HEK293 (cell line): ENCODE measurements around the gene RMP24.
A peak's percentile ranks its signal among the peaks of the same experiment; 100 is the strongest.

Experiments used
- ELK4 ChIP-seq: IDR thresholded peaks from 2 replicates; pipeline ENCODE4 v1.6.1; 2011; ENCODE audit warnings: mild to moderate bottlenecking, low read depth, low read length, borderline replicate concordance
- KLF17 ChIP-seq: fragments of 450-650 bp; formaldehyde crosslinking; IDR thresholded peaks from 2 replicates; pipeline ENCODE4 v1.5.1; 2016; ENCODE audit warnings: missing biosample characterization, missing genetic modification characterization
- ZBTB17 ChIP-seq: fragments of 450-650 bp; formaldehyde crosslinking; IDR thresholded peaks from 2 replicates; pipeline ENCODE4 v1.5.1; 2016; ENCODE audit warnings: missing biosample characterization, missing genetic modification characterization
- ZBTB20 ChIP-seq: fragments of 450-650 bp; formaldehyde crosslinking; IDR thresholded peaks from 2 replicates; pipeline ENCODE4 v1.5.1; 2016; ENCODE audit warnings: missing biosample characterization, missing genetic modification characterization
- ZBTB6 ChIP-seq: fragments of 450-650 bp; formaldehyde crosslinking; IDR thresholded peaks from 2 replicates; pipeline ENCODE4 v1.5.1; 2017; ENCODE audit warnings: missing biosample characterization, missing genetic modification characterization
- ZEB2 ChIP-seq: fragments of 450-650 bp; formaldehyde crosslinking; IDR thresholded peaks from 2 replicates; pipeline ENCODE4 v1.5.1; 2016; ENCODE audit warnings: missing biosample characterization, missing genetic modification characterization
- ZNF10 ChIP-seq: fragments of 450-650 bp; formaldehyde crosslinking; IDR thresholded peaks from 2 replicates; pipeline ENCODE4 v1.5.1; 2017; ENCODE audit warnings: missing biosample characterization, missing genetic modification characterization
- ZNF148 ChIP-seq: fragments of 450-650 bp; formaldehyde crosslinking; IDR thresholded peaks from 2 replicates; pipeline ENCODE4 v1.5.0; 2017; ENCODE audit warnings: missing biosample characterization, missing genetic modification characterization, borderline replicate concordance
- ZNF19 ChIP-seq: fragments of 450-650 bp; formaldehyde crosslinking; IDR thresholded peaks from 2 replicates; pipeline ENCODE4; 2016; ENCODE audit warnings: missing biosample characterization, missing genetic modification characterization, low read depth
- ZNF292 ChIP-seq: fragments of 450-650 bp; formaldehyde crosslinking; IDR thresholded peaks from 2 replicates; pipeline ENCODE4 v1.5.1; 2016; ENCODE audit warnings: low read depth, missing biosample characterization, missing genetic modification characterization, borderline replicate concordance
- ZNF311 ChIP-seq: fragments of 450-650 bp; formaldehyde crosslinking; IDR thresholded peaks from 2 replicates; pipeline ENCODE4 v1.5.1; 2017; ENCODE audit warnings: missing biosample characterization, missing genetic modification characterization, borderline replicate concordance
- ZNF394 ChIP-seq: fragments of 450-650 bp; formaldehyde crosslinking; IDR thresholded peaks from 2 replicates; pipeline ENCODE4 v1.5.1; 2016; ENCODE audit warnings: missing biosample characterization, missing genetic modification characterization, mild to moderate bottlenecking, moderate library complexity, borderline replicate concordance
- ZNF48 ChIP-seq: fragments of 450-650 bp; formaldehyde crosslinking; IDR thresholded peaks from 2 replicates; pipeline ENCODE4 v1.5.1; 2016; ENCODE audit warnings: missing biosample characterization, missing genetic modification characterization
- ZNF501 ChIP-seq: fragments of 450-650 bp; formaldehyde crosslinking; IDR thresholded peaks from 2 replicates; pipeline ENCODE4 v1.5.1; 2016; ENCODE audit warnings: missing biosample characterization, missing genetic modification characterization
- ZNF529 ChIP-seq: fragments of 450-650 bp; formaldehyde crosslinking; IDR thresholded peaks from 2 replicates; pipeline ENCODE4 v1.5.1; 2017; ENCODE audit warnings: missing genetic modification characterization, missing biosample characterization; ENCODE audit not compliant: insufficient replicate concordance
- ZNF571 ChIP-seq: fragments of 450-650 bp; formaldehyde crosslinking; IDR thresholded peaks from 2 replicates; pipeline ENCODE4 v1.5.0; 2017; ENCODE audit warnings: missing biosample characterization, missing genetic modification characterization
- ZNF654 ChIP-seq: fragments of 450-650 bp; formaldehyde crosslinking; IDR thresholded peaks from 2 replicates; pipeline ENCODE4 v1.5.1; 2016; ENCODE audit warnings: low read depth, missing biosample characterization, missing genetic modification characterization
- ZNF776 ChIP-seq: fragments of 450-650 bp; formaldehyde crosslinking; IDR thresholded peaks from 2 replicates; pipeline ENCODE4 v1.5.0; 2017; ENCODE audit warnings: missing biosample characterization, missing genetic modification characterization, borderline replicate concordance
- ZNF777 ChIP-seq: fragments of 450-650 bp; formaldehyde crosslinking; IDR thresholded peaks from 2 replicates; pipeline ENCODE4 v1.5.1; 2017; ENCODE audit warnings: missing biosample characterization, missing genetic modification characterization, borderline replicate concordance
- ZNF785 ChIP-seq: fragments of 450-650 bp; formaldehyde crosslinking; IDR thresholded peaks from 2 replicates; pipeline ENCODE4 v1.5.1; 2016; ENCODE audit warnings: missing biosample characterization, missing genetic modification characterization
- TF ChIP-seq, protein P1 (sequence below): fragments of 450-650 bp; formaldehyde crosslinking; IDR thresholded peaks from 2 replicates; pipeline ENCODE4 v1.5.1; 2016; ENCODE audit warnings: missing biosample characterization, missing genetic modification characterization
- TF ChIP-seq, protein P2 (sequence below): fragments of 450-650 bp; formaldehyde crosslinking; conservative IDR thresholded peaks from 2 replicates; pipeline ENCODE4 v1.5.1; 2016; ENCODE audit warnings: low read depth, missing biosample characterization, missing genetic modification characterization
- TF ChIP-seq, protein P3 (sequence below): fragments of 450-650 bp; formaldehyde crosslinking; optimal IDR thresholded peaks from 2 replicates; pipeline ENCODE3; 2016; ENCODE audit warnings: missing biosample characterization, mild to moderate bottlenecking, missing genetic modification characterization
- TF ChIP-seq, protein P4 (sequence below): fragments of 450-650 bp; formaldehyde crosslinking; IDR thresholded peaks from 2 replicates; pipeline ENCODE4 v1.5.1; 2016; ENCODE audit warnings: missing biosample characterization, missing genetic modification characterization

Gene RMP24

GRCh38 chr18:35949903-35950627 is 22.4 kb upstream of the RMP24 start (continued):
- TF ChIP-seq ZNF148 (no peak), ELK4 (no peak), ZNF501 (0 out of 2 replicates have a peak, but pooled peaks have one; percentile 52), ZNF785 (tag by site-specific recombination) (no peak), ZNF10 (tag by site-specific recombination) (no peak), ZNF654 (tag by site-specific recombination) (peak; percentile 40), ZBTB17 (tag by site-specific recombination) (peak; percentile 79), ZBTB20 (tag by site-specific recombination) (peak; percentile 91), ZNF311 (no peak), ZBTB6 (tag by site-specific recombination) (no peak), ZEB2 (tag by site-specific recombination) (0 out of 2 replicates have a peak, but pooled peaks have one; percentile 22), ZNF529 (no peak), ZNF19 (no peak), ZNF394 (no peak), ZNF48 (tag by site-specific recombination) (no peak), KLF17 (no peak), ZNF777 (tag by site-specific recombination) (peak; percentile 94), ZNF571 (no peak), ZNF292 (no peak), ZNF776 (tag by site-specific recombination) (no peak)
- TF ChIP-seq, protein P1, sequence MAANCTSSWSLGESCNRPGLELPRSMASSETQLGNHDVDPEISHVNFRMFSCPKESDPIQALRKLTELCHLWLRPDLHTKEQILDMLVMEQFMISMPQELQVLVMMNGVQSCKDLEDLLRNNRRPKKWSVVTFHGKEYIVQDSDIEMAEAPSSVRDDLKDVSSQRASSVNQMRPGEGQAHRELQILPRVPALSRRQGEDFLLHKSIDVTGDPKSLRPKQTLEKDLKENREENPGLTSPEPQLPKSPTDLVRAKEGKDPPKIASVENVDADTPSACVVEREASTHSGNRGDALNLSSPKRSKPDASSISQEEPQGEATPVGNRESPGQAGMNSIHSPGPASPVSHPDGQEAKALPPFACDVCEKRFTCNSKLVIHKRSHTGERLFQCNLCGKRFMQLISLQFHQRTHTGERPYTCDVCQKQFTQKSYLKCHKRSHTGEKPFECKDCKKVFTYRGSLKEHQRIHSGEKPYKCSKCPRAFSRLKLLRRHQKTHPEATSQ (tag by site-specific recombination) = no peak
- TF ChIP-seq, protein P2, sequence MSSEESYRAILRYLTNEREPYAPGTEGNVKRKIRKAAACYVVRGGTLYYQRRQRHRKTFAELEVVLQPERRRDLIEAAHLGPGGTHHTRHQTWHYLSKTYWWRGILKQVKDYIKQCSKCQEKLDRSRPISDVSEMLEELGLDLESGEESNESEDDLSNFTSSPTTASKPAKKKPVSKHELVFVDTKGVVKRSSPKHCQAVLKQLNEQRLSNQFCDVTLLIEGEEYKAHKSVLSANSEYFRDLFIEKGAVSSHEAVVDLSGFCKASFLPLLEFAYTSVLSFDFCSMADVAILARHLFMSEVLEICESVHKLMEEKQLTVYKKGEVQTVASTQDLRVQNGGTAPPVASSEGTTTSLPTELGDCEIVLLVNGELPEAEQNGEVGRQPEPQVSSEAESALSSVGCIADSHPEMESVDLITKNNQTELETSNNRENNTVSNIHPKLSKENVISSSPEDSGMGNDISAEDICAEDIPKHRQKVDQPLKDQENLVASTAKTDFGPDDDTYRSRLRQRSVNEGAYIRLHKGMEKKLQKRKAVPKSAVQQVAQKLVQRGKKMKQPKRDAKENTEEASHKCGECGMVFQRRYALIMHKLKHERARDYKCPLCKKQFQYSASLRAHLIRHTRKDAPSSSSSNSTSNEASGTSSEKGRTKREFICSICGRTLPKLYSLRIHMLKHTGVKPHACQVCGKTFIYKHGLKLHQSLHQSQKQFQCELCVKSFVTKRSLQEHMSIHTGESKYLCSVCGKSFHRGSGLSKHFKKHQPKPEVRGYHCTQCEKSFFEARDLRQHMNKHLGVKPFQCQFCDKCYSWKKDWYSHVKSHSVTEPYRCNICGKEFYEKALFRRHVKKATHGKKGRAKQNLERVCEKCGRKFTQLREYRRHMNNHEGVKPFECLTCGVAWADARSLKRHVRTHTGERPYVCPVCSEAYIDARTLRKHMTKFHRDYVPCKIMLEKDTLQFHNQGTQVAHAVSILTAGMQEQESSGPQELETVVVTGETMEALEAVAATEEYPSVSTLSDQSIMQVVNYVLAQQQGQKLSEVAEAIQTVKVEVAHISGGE (tag by site-specific recombination) = peak; percentile 47
- TF ChIP-seq, protein P3, sequence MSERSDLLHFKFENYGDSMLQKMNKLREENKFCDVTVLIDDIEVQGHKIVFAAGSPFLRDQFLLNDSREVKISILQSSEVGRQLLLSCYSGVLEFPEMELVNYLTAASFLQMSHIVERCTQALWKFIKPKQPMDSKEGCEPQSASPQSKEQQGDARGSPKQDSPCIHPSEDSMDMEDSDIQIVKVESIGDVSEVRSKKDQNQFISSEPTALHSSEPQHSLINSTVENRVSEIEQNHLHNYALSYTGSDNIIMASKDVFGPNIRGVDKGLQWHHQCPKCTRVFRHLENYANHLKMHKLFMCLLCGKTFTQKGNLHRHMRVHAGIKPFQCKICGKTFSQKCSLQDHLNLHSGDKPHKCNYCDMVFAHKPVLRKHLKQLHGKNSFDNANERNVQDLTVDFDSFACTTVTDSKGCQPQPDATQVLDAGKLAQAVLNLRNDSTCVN (tag by site-specific recombination) = peak; percentile 26
- TF ChIP-seq, protein P4, sequence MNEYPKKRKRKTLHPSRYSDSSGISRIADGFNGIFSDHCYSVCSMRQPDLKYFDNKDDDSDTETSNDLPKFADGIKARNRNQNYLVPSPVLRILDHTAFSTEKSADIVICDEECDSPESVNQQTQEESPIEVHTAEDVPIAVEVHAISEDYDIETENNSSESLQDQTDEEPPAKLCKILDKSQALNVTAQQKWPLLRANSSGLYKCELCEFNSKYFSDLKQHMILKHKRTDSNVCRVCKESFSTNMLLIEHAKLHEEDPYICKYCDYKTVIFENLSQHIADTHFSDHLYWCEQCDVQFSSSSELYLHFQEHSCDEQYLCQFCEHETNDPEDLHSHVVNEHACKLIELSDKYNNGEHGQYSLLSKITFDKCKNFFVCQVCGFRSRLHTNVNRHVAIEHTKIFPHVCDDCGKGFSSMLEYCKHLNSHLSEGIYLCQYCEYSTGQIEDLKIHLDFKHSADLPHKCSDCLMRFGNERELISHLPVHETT (tag by site-specific recombination) = no peak
